SK-N-SH (cell line): ENCODE results near the gene RAD51B. TPM values are rescaled to one million over a fixed set of nuclear protein-coding genes. Genes with fewer than 3 reads are reported as not detected.
"Not testable (repeated sequence)": the region's sequence is repeated elsewhere in the genome, so short reads cannot be mapped to it uniquely, and the experiment has no call there.

Source experiments
- CTCF ChIA-PET: fragments of 300-600, 350-600 bp; formaldehyde crosslinking; extraction: SDS; loops from one replicate; lab custom pipeline; 2021; lab: Yijun Ruan, JAX
- POLR2A ChIA-PET: fragments of 350-600 bp; sonication (Branson Sonifier 250); formaldehyde crosslinking; extraction: SDS; loops from one replicate; lab custom pipeline; 2020; ENCODE audit warnings: antibody characterized with exemption, inconsistent platforms; lab: Yijun Ruan, JAX
- DNase-seq: peaks from one replicate; pipeline ENCODE4 v3.0.0; 2012
- H2AFZ ChIP-seq: fragments of 200-600 bp; sonication (generic); 2 replicates; pipeline ENCODE4 v1.8.1; 2016; ENCODE audit warnings: antibody characterized with exemption, mild to moderate bottlenecking, low read depth
- H3F3A ChIP-seq: fragments of 200-600 bp; sonication (generic); replicated peaks from 2 replicates; pipeline ENCODE3; 2016; ENCODE audit warnings: antibody characterized with exemption, mild to moderate bottlenecking; ENCODE audit not compliant: insufficient read depth
- H3K27ac ChIP-seq, 2 experiments: fragments of 200-500 bp in 1 of 2; fragments of 200-600 bp in 1 of 2; sonication (Bioruptor generic) in 1 of 2; sonication (generic), shearing (Covaris generic) in 1 of 2; 2 replicates each; pipeline versions ENCODE4 v1.5.1 to v1.6.1; 2014 to 2016; ENCODE audit warnings: low read depth in 2 of 2, inconsistent platforms in 1 of 2, low read length in 1 of 2, mild to moderate bottlenecking in 1 of 2, mixed read lengths in 1 of 2
- H3K27me3 ChIP-seq: fragments of 200-600 bp; sonication (generic), shearing (Covaris generic); 2 replicates; pipeline ENCODE4 v1.6.1; 2016; ENCODE audit warnings: mixed run types; ENCODE audit not compliant: insufficient read depth
- H3K36me3 ChIP-seq, 2 experiments: fragments of 200-500 bp in 1 of 2; fragments of 200-600 bp in 1 of 2; sonication (Bioruptor generic) in 1 of 2; sonication (generic) in 1 of 2; replicated peaks in 1 of 2; 2 replicates each; pipeline versions ENCODE3 to v1.5.1; 2014 to 2016; ENCODE audit warnings: low read length in 1 of 2, mild to moderate bottlenecking in 1 of 2; ENCODE audit not compliant: insufficient read depth in 2 of 2, control insufficient read depth in 1 of 2
- H3K4me1 ChIP-seq, 2 experiments: fragments of 200-500 bp in 1 of 2; fragments of 200-600 bp in 1 of 2; sonication (Bioruptor generic) in 1 of 2; sonication (generic), shearing (Covaris generic) in 1 of 2; 2 replicates each; pipeline versions ENCODE4 v1.5.1 to v1.6.1; 2014 to 2016; ENCODE audit warnings: low read depth in 1 of 2, low read length in 1 of 2, mixed run types in 1 of 2; ENCODE audit not compliant: insufficient read depth in 2 of 2, control insufficient read depth in 1 of 2
- H3K4me2 ChIP-seq: fragments of 200-600 bp; sonication (generic), shearing (Covaris generic); 2 replicates; pipeline ENCODE4 v1.6.1; 2017; ENCODE audit warnings: mixed run types
- H3K4me3 ChIP-seq, 2 experiments: fragments of 200-500 bp in 1 of 2; fragments of 200-600 bp in 1 of 2; sonication (Bioruptor generic) in 1 of 2; sonication (generic), shearing (Covaris generic) in 1 of 2; 2 replicates each; pipeline versions ENCODE4 v1.5.1 to v1.8.1; 2014 to 2016; ENCODE audit warnings: low read depth in 2 of 2, inconsistent platforms in 1 of 2, low read length in 1 of 2, mild to moderate bottlenecking in 1 of 2, mixed read lengths in 1 of 2, moderate library complexity in 1 of 2
- H3K79me2 ChIP-seq: fragments of 200-600 bp; sonication (generic); 2 replicates; pipeline ENCODE4 v1.8.1; 2017; ENCODE audit warnings: mild to moderate bottlenecking; ENCODE audit not compliant: insufficient read depth
- H3K9ac ChIP-seq: fragments of 200-600 bp; sonication (generic); 2 replicates; pipeline ENCODE4 v1.6.1; 2017; ENCODE audit warnings: mixed run types
- H3K9me2 ChIP-seq: fragments of 200-600 bp; sonication (generic); 2 replicates; pipeline ENCODE4 v1.6.1; 2017; ENCODE audit warnings: mixed run types
- H3K9me3 ChIP-seq: fragments of 200-600 bp; sonication (generic); 2 replicates; pipeline ENCODE4 v1.6.1; 2017; ENCODE audit warnings: mixed run types, mild to moderate bottlenecking, moderate library complexity
- H4K20me1 ChIP-seq: fragments of 200-600 bp; sonication (generic); 2 replicates; pipeline ENCODE4 v1.6.1; 2017; ENCODE audit warnings: mild to moderate bottlenecking, mixed run types; ENCODE audit not compliant: insufficient read depth
- RCOR1 ChIP-seq: fragments of 150-350 bp; IDR thresholded peaks from 2 replicates; pipeline ENCODE4 v1.6.1; 2017; ENCODE audit warnings: antibody characterized with exemption, low read length
- WGBS: methylation state at CpG from one replicate; pipeline ENCODE4 v1.1.6; 2017; ENCODE audit warnings: low lambda C conversion rate; 5-methylcytosine and 5-hydroxymethylcytosine counted together
- polyA plus RNA-seq, 3 experiments: library from polyadenylated mRNA; depleted of rRNA; stranded (reverse); fragments of >200 nt; gene quantifications; 2 replicates each; pipeline ENCODE4 v1.2.3, GENCODE V29; 2012

RAD51B gene
- polyA plus RNA-seq, 1 of the 3 experiments (the other 2 are of a cell fraction) = 6.0 TPM

- no peak for TF ChIP-seq RCOR1
- CTCF ChIA-PET = no interaction called here
- no peak overlapping the region for H3K27ac ChIP-seq
- H3K4me3 ChIP-seq = no peak overlapping the region
- POLR2A ChIA-PET = no interaction called here
- H3K4me1 ChIP-seq = no peaks in the 10 kb centered on the region; a peak in 1 of 4 replicates
- H2AFZ ChIP-seq = no peak overlapping the region
- no peak for DNase-seq
- no peaks in the 10 kb centered on the region for H4K20me1 ChIP-seq
- H3F3A ChIP-seq = no peaks in the 10 kb centered on the region
- no peaks in the 10 kb centered on the region for H3K9me2 ChIP-seq
- no peak overlapping the region for H3K4me2 ChIP-seq
- H3K79me2 ChIP-seq = no peaks in the 10 kb centered on the region
- no peaks in the 10 kb centered on the region for H3K27me3 ChIP-seq
- no peaks in the 10 kb centered on the region for H3K9me3 ChIP-seq
- no peak overlapping the region for H3K9ac ChIP-seq
- no peaks in the 10 kb centered on the region for H3K36me3 ChIP-seq
Measured at GRCh38 chr14:68427550-68427890, 607.9 kb downstream of the RAD51B start.

- H3K4me3 ChIP-seq, H3K9me3 ChIP-seq, POLR2A ChIA-PET, H2AFZ ChIP-seq, H3K27ac ChIP-seq, H4K20me1 ChIP-seq, H3K9me2 ChIP-seq, H3K9ac ChIP-seq, H3F3A ChIP-seq, CTCF ChIA-PET, H3K36me3 ChIP-seq, H3K27me3 ChIP-seq, DNase-seq, H3K4me2 ChIP-seq, H3K79me2 ChIP-seq, H3K4me1 ChIP-seq: not testable (repeated sequence)
- 90% methylated on average over 5 of the region's 5 CpGs for WGBS
Measured at GRCh38 chr14:68428900-68429299, 609.3 kb downstream of the RAD51B start.

DNA sequence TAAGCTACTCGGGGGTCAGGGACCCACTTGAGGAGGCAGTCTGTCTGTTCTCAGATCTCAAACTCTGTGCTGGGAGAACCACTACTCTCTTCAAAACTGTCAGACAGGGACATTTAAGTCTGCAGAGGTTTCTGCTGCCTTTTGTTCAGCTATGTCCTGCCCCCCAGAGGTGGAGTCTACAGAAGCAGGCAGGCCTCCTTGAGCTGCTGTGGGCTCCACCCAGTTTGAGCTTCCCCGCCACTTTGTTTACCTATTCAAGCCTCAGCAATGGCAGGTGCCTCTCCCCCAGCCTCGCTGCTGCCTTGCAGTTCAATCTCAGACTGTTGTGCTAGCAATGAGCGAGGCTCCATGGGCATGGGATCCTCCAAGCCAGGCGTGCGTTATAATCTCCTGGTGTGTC, 614.6 kb downstream of the RAD51B start:
- H3K4me1 ChIP-seq, POLR2A ChIA-PET, DNase-seq, H3K9ac ChIP-seq, H3K9me3 ChIP-seq, H3K79me2 ChIP-seq, H4K20me1 ChIP-seq, H3K36me3 ChIP-seq, H3F3A ChIP-seq, H3K9me2 ChIP-seq, H3K27ac ChIP-seq, CTCF ChIA-PET, H2AFZ ChIP-seq, H3K4me3 ChIP-seq, H3K4me2 ChIP-seq, H3K27me3 ChIP-seq: not testable (repeated sequence)
- WGBS = 95% methylated on average over 5 of the region's 6 CpGs

- H3K36me3 ChIP-seq, POLR2A ChIA-PET, H3K9me3 ChIP-seq, H3K4me3 ChIP-seq, H3K4me1 ChIP-seq, H3F3A ChIP-seq, H3K27me3 ChIP-seq, H3K9me2 ChIP-seq, H2AFZ ChIP-seq, H3K79me2 ChIP-seq, H4K20me1 ChIP-seq, H3K9ac ChIP-seq, DNase-seq, CTCF ChIA-PET, H3K4me2 ChIP-seq, H3K27ac ChIP-seq: not testable (repeated sequence)
Measured at GRCh38 chr14:68435631-68436030, 616.1 kb downstream of the RAD51B start.
